HCEC 1CT (cell line): ENCODE data around the gene PRG3.
A peak's percentile ranks its signal among the peaks of the same experiment; 100 is the strongest.
"Not testable (repeated sequence)": the region's sequence is repeated elsewhere in the genome, so short reads cannot be mapped to it uniquely, and the experiment has no call there.

ENCODE experiments used
- DNase-seq: peaks from one replicate; pipeline ENCODE4 v3.0.0-alpha.2; 2017

The PRG3 gene

DNA sequence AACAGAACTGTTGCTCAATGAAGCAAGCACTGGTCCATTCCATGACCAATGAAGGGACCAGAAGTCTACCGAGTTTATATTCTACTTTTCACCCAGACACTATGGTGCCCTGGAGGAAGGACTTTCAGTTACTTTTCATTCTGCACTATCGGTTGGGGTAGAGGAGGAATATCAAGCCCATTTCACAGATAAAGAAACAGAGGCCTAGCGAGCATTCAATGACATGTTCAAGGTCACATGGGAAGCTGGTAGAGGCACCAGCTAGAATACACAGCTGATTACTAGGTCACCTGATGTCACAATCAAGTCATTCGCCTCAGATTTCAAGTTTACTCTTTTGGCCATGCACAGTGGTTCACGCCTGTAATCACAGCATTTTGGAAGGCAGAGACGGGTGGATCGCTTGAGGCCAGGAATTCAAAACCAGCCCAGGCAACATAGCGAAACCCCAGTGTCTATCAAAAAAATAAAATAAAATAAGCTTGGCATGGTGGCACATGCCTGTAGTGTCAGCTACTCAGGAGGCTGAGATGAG is 27.1 kb upstream of the PRG3 start:
- no peak for DNase-seq

DNA sequence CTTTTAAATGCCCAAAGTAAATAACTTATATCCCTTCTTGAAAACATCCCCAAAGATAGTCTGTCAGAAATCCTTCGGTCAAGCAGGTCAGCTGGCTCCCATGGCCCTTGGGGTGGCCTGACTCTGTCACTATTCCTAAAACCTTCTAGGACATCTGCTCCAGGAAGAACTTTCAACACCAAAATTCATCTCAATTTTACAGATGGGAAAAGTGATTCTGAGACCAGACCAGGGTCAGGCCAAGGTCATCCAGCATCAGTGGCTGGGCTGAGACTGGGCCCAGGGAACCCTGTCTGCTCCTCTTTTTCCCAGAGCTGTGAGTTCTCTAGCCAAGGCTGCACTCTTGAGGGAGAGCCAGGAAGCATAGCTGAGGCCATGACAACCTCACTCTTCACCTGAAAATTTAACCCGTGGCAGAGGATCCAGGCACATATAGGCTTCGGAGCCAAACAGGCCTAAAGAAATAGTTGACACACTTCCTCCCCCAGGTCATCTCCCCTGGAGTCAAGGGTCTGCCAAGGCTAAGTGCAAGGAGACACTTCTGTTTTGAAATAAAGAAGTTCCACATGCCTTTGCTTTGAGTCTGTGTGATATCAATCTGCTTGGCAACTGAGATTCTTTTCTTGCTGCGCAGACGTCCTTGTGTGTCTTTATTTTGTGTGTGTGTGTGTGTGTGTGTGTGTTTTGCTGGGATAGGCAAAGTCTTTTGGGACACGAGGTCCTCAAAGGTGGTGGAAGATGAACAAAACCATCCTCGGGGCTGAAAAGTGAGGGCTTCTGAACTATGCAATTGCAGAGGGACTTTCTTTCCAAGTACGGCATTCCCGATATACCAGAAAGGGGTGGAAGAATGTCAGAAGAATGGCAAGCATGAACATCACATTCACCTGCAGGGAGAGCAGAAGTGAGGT is 26.3 kb upstream of the PRG3 start:
- DNase-seq, result no peak

- peak; percentile 22 for DNase-seq
Observed at GRCh38 chr11:57406337-57406904, 25.5 kb upstream of the PRG3 start.

DNA sequence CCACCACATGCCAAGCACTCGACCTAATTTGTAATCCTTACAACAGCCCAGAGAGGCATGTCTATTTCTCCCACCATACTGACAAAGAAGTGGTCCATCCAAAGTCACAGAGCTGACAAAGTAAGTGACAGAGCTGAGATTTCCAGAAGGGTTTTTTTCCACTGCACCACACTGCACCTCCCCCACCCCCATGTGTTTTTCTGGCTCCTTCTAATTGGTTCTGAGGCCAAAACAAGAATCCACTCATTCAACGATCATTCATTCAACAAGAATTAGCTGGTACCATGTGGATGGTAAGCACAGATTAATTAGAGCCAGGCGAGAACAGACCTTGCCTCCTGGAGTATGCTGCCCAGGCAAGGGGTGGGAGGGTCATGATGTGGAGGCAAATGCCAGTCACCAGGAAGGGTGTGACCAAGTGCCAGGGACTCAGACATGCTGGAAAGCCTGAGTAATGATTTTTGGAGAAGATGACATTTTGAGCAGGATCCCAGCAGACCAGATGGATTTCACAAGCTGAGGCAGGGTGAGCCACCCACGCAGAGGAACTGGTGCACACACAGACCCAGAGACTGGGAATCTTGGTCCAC is 24.4 kb upstream of the PRG3 start:
- no peak for DNase-seq

DNA sequence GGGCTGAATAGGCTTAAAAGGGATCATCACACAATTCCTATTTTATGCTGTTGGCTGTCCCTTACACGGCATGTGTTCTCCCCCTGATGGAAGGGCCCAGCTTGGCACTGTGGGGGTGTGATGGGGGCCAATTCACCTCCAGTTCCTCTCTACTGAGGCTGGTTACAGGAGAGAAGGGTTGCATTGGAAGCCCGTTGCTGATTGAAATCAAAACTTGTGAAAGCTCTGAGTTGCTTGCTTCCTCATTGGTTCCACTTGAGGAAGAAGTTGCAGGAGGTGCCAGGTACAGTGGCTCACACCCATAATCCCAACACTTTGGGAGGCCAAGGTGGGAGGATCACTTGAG is 22.8 kb upstream of the PRG3 start:
- DNase-seq, result no peak

- not testable (repeated sequence) for DNase-seq
Observed at GRCh38 chr11:57403003-57403801, 22.3 kb upstream of the PRG3 start.

DNA sequence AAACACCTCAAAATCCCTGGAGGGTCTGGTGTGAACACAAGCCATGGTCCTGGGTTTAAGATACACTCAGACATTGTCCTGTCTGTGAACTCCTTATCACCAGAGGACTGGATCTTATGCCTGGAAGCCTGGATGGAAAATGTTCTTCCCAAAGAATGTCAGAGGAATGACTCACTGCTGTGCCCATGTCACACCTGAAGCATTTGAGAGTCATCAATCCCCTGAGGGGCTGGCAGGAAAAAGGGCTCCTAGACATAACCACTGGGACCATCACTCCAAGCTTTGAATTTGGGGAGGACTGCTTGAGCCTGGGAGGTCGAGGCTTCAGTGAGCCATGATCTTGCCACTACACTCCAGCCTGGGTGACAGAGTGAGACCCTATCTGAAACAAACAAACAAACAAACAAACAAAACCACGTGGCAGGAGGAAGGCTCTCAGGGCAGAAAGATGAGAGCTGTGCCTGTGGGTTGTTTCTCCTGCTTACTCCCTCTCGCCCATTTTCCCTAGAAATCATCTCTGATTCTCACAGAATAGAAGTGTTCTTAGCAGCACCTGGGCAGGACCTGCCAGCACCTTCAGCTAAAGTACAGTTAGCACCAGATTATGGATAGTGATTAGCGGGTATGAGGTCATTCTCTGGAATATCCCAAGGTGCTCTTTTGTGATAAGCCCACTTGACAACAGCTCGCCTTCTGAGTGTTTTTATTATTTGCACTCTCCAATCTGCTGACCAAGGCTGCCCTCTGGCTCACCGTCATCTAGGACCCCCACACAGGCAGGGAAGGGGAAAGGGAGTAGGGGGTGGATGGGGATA is 21.4 kb upstream of the PRG3 start:
- no peak for DNase-seq

DNA sequence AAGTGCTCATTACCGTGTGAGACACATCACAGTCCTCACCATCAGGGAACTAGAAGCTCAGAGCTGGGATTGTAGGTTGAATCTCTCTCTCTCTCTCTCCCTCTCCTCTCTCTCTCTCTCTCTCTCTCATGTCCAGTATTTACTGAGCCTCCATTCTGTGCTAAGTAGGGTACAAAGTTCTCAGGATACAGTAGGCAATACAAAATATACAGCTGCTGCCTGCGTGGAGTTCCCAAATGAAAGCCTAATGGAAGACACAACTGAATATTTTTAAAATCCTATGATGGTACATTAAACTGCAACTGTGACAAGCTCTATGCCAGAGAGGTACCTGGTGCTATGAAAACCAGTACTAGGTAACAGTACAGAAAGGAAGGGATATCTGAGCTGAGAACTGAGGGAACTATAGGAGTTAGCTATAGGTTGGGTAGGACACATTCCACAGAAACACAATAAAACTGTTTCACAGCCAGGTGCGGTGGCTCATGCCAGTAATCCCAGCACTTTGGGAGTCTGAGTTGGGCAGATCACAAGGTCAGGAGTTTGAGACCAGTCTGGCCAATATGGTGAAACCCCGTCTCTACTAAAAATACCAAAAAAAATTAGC is 19.1 kb upstream of the PRG3 start:
- DNase-seq, result no peak

DNA sequence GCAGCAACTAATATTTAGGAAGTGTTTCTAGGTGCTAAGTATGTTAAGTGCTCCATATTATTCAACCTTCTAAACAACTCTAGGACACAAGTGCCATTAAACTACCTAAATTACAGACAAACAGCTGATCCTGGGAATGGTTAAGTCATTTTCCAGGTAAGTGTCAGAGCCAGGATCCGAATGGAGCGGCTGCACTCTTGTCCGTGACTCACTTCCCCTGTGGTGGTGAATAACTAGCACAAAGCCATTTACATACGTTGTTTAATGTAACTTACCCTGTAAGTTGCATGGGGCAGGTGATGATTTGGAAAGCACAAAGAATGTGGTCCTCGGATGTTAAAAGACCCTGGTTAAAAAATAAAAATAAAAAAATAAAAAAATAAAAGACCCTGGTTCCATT is 18.3 kb upstream of the PRG3 start:
- DNase-seq, result no peak

GRCh38 chr11:57397394-57397990 is 16.5 kb upstream of the PRG3 start:
- DNase-seq, result no peak

GRCh38 chr11:57396744-57397143 is 15.8 kb upstream of the PRG3 start:
- DNase-seq, result no peak

DNA sequence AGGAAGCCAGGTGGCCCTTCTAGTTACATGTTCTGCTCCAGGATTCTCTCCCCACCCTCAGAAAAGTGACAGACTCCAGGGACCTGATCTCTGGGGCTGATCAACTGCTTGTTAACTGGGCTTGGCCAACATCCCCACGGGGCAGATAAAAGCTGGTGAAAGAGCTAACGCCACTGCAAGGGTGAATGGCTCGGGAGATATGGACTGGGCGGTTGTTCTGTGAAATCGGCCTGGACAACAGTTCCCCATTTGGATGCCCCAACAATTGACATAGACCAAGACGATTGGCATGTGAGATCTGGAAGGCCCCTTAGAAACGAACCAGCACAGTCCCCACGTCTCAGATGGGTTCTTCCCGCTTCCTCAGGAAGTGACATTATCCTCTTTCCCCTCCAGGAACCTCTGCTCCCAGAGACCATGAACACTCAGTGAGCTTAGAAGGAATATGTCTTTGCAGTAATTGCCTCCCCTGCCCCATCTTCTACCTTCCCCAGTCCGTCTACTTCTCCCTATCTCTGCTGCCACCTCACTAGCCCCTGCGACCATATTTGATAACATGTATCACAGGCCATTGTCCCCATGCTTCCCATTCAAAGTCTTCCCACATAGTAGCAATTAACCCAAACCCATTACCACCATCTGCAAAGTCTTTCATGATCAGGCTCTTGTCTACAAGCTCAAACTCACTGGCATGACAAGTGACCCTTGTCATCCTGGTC is 15.1 kb upstream of the PRG3 start:
- no peak for DNase-seq

DNA sequence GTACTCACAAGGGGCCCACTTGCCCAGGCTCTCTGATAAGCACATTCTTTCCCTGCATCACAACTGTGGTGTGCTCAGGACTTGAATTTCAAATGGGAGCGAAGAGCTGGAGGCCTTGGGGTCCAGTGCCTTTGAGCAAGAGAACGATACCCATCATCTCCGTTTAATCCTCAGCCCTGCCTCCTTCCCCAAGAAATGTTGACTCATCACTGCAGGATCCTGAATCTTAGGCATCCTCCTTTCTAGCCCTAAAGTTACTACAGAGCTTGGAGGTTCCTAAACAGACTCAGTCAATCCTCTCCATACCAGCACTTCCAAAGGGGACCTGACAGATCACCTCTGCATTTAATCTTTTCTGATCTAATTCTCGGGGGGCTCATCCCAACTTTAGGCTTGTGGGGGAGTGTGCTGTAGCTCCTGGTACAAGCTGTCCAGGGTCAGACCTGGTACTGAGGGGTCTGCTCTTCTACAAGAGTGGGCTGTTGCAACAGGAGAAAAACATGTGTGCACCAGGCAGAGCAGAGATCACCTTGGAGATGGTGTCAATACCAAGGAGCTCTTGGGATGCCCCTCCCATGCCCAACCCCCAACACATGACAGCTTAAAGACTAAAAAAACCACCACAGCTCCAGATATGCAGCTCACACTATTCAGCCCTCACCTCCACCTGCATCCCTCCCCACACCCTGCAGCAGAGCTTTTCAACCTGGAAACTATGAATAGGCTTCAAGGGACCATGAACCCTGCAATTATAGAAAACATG is 13.4 kb upstream of the PRG3 start:
- no peak for DNase-seq

GRCh38 chr11:57392763-57393105 is 11.8 kb upstream of the PRG3 start:
- no peak for DNase-seq

GRCh38 chr11:57392066-57392762 is 11.3 kb upstream of the PRG3 start:
- no peak for DNase-seq

DNA sequence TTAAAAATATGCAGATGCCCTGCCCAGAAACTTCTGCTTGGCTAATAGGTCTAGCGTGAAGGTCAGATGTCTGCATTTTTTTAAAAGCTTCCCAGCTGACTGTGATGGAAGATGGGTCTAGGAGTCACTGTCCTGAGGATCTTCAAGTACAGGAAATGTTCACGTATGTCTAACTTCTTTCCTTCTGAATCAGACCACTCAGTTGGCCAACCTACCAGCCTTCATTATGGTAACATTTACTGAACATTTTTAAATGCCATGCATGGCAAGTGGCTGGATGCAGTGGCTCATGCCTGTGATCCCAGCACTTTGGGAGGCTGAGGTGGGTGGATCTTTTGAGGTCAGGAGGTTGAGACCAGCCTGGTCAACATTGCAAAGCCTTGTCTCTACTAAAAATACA is 10.6 kb upstream of the PRG3 start:
- no peak for DNase-seq

- no peak for DNase-seq
Observed at GRCh38 chr11:57391111-57391510, 10.2 kb upstream of the PRG3 start.

DNA sequence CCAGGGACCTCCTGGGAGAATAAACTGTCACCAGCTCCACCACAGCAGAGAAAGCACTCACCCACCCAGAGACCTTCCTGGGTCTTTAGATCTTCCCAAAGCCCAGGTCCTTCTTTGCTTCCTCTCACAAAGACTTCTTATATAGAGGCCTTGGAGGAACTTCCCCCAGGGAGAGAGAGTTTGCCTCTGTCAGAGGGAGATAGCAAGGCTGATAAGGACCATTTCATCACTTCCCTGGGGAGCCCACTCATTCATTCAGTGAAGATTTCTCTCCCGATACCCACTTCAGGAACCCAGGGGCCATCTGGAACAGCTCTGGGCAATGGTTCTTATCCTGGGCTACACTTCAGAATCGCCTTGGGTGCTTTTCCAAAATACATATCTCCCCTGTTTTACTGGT is 9.6 kb upstream of the PRG3 start, which contains the start of gene PRG2:
Gene PRG2 (minus strand): TSS at position 116 of the 400 bp plus-strand sequence. CDS start 706 bp downstream, outside the sequence.
- DNase-seq, result no peak
